H1 (cell line): ENCODE results near the gene CTSW. TPM values are rescaled to one million over a fixed set of nuclear protein-coding genes. Genes with fewer than 3 reads are reported as not detected.

Experiments
- CTCF ChIA-PET: fragments of 300-600 bp; sonication (Branson Sonifier 250); formaldehyde crosslinking; loops from one replicate; lab custom pipeline; 2021; ENCODE audit not compliant: partially characterized antibody; lab: Charles Lee
- POLR2A ChIA-PET: fragments of 300-600 bp; sonication (Branson Sonifier 250); formaldehyde crosslinking; loops from one replicate; lab custom pipeline; 2021; ENCODE audit warnings: inconsistent platforms; ENCODE audit not compliant: partially characterized antibody; lab: Charles Lee
- DNase-seq, 2 experiments: peaks; one replicate each; pipeline versions ENCODE4 v3.0.0 to v3.0.0-alpha.2; 2010 to 2022; ENCODE audit warnings: low spot score in 2 of 2, low read depth in 1 of 2, mixed read lengths in 1 of 2
- FAIRE-seq: peaks from 2 replicates; lab custom pipeline; 2011; peaks lifted over from hg19 to GRCh38; lab: Jason Lieb, UNC
- H2AFZ ChIP-seq: 2 replicates; pipeline ENCODE4 v1.8.1; 2012; ENCODE audit warnings: low read length, inconsistent platforms
- H2AK5ac ChIP-seq: 2 replicates; pipeline ENCODE4 v1.6.1; 2013; ENCODE audit warnings: low read depth, low read length
- H2BK120ac ChIP-seq: replicated peaks from 2 replicates; pipeline ENCODE3; 2013; ENCODE audit warnings: low read depth, low read length, inconsistent platforms
- H2BK12ac ChIP-seq: 2 replicates; pipeline ENCODE4 v1.6.1; 2013; ENCODE audit warnings: low read depth, low read length
- H2BK15ac ChIP-seq: 2 replicates; pipeline ENCODE4 v1.6.1; 2013; ENCODE audit warnings: low read length
- H2BK20ac ChIP-seq: 2 replicates; pipeline ENCODE4 v1.6.1; 2013; ENCODE audit warnings: low read length
- H2BK5ac ChIP-seq: 2 replicates; pipeline ENCODE4 v1.6.1; 2013; ENCODE audit warnings: low read depth, low read length
- H3K14ac ChIP-seq: 2 replicates; pipeline ENCODE4 v1.6.1; 2013; ENCODE audit warnings: inconsistent platforms; ENCODE audit not compliant: insufficient read length
- H3K18ac ChIP-seq: 2 replicates; pipeline ENCODE4 v1.6.1; 2013; ENCODE audit warnings: low read length; ENCODE audit errors: extremely low read depth
- H3K23ac ChIP-seq: 2 replicates; pipeline ENCODE4 v1.6.1; 2013; ENCODE audit warnings: inconsistent platforms; ENCODE audit not compliant: insufficient read length
- H3K23me2 ChIP-seq: 2 replicates; pipeline ENCODE4 v1.6.1; 2013; ENCODE audit warnings: low read depth, low read length
- H3K27ac ChIP-seq: 2 replicates; pipeline ENCODE4 v1.6.1; 2011; ENCODE audit warnings: low read depth, low read length, inconsistent platforms
- H3K27me3 ChIP-seq, 4 experiments: replicated peaks in 1 of 4; 1 replicate in 1 of 4; 2 replicates in 3 of 4; pipeline versions ENCODE4 v1.6.1 to v1.8.1; 2011 to 2013; ENCODE audit warnings: low read length in 3 of 4, mild to moderate bottlenecking in 3 of 4, inconsistent platforms in 2 of 4, mixed read lengths in 2 of 4, moderate library complexity in 1 of 4; ENCODE audit not compliant: control insufficient read depth in 3 of 4, insufficient read depth in 3 of 4; ENCODE audit errors: extremely low read depth in 1 of 4
- H3K36me3 ChIP-seq, 4 experiments: 2 replicates each; pipeline versions ENCODE4 v1.6.1 to v1.8.1; 2011 to 2013; ENCODE audit warnings: mild to moderate bottlenecking in 4 of 4, low read length in 3 of 4, moderate library complexity in 2 of 4, control low read depth in 1 of 4, inconsistent platforms in 1 of 4; ENCODE audit not compliant: insufficient read depth in 4 of 4, control insufficient read depth in 2 of 4
- H3K4ac ChIP-seq: replicated peaks from 2 replicates; pipeline ENCODE3; 2013; ENCODE audit warnings: low read length, low read depth, mixed read lengths, inconsistent platforms; ENCODE audit not compliant: insufficient read length
- H3K4me1 ChIP-seq, 4 experiments: replicated peaks in 1 of 4; 1 replicate in 1 of 4; 2 replicates in 3 of 4; pipeline versions ENCODE4 v1.6.1 to v1.8.1; 2011 to 2013; ENCODE audit warnings: low read length in 3 of 4, inconsistent platforms in 2 of 4, mixed read lengths in 1 of 4; ENCODE audit not compliant: insufficient read depth in 4 of 4, control insufficient read depth in 3 of 4
- H3K4me2 ChIP-seq, 2 experiments: 2 replicates each; pipeline versions ENCODE4 v1.6.1 to v1.8.1; 2011 to 2013; ENCODE audit warnings: low read depth in 2 of 2, low read length in 2 of 2, control low read depth in 1 of 2, inconsistent platforms in 1 of 2, mild to moderate bottlenecking in 1 of 2; ENCODE audit not compliant: insufficient read depth in 1 of 2
- H3K4me3 ChIP-seq, 4 experiments: fragments of 200-600, 300-600 bp in 1 of 4; sonication (generic), shearing (Covaris generic), sonication (Bioruptor Twin) in 1 of 4; 2 replicates each; pipeline versions ENCODE4 v1.5.1 to v1.8.1; 2011 to 2016; ENCODE audit warnings: low read length in 4 of 4, low read depth in 3 of 4, control low read depth in 2 of 4, inconsistent platforms in 2 of 4, mild to moderate bottlenecking in 2 of 4, mixed read lengths in 1 of 4, moderate library complexity in 1 of 4; ENCODE audit not compliant: insufficient read depth in 2 of 4; ENCODE audit errors: extremely low read depth in 1 of 4
- H3K56ac ChIP-seq: replicated peaks from 2 replicates; pipeline ENCODE3; 2013; ENCODE audit warnings: low read depth, mild to moderate bottlenecking, mixed read lengths, low read length, inconsistent platforms; ENCODE audit not compliant: insufficient read length
- H3K79me1 ChIP-seq: 2 replicates; pipeline ENCODE4 v1.6.1; 2013; ENCODE audit warnings: low read depth, low read length, control low read depth
- H3K79me2 ChIP-seq, 2 experiments: 2 replicates each; pipeline versions ENCODE4 v1.6.1 to v1.8.1; 2012 to 2013; ENCODE audit warnings: low read length in 2 of 2, mild to moderate bottlenecking in 2 of 2, inconsistent platforms in 1 of 2; ENCODE audit not compliant: insufficient read depth in 2 of 2, control insufficient read depth in 1 of 2
- H3K9ac ChIP-seq, 4 experiments: replicated peaks in 1 of 4; 1 replicate in 1 of 4; 2 replicates in 3 of 4; pipeline versions ENCODE4 v1.6.1 to v1.8.1; 2011 to 2013; ENCODE audit warnings: low read depth in 3 of 4, low read length in 3 of 4, control low read depth in 2 of 4, mild to moderate bottlenecking in 2 of 4, moderate library complexity in 2 of 4, inconsistent platforms in 1 of 4; ENCODE audit errors: extremely low read depth in 1 of 4
- H3K9me3 ChIP-seq, 2 experiments: 2 replicates each; pipeline versions ENCODE4 v1.6.1 to v1.8.1; 2012 to 2013; ENCODE audit warnings: mild to moderate bottlenecking in 2 of 2, moderate library complexity in 2 of 2, control low read depth in 1 of 2, inconsistent platforms in 1 of 2, low read depth in 1 of 2, low read length in 1 of 2, mixed read lengths in 1 of 2; ENCODE audit not compliant: insufficient read depth in 2 of 2
- H4K20me1 ChIP-seq, 2 experiments: replicated peaks in 1 of 2; 2 replicates each; pipeline versions ENCODE3 to v1.8.1; 2011 to 2013; ENCODE audit warnings: inconsistent platforms in 2 of 2, low read length in 2 of 2, mild to moderate bottlenecking in 1 of 2; ENCODE audit not compliant: insufficient read depth in 2 of 2, control insufficient read depth in 1 of 2
- H4K5ac ChIP-seq: 2 replicates; pipeline ENCODE4 v1.6.1; 2013; ENCODE audit warnings: low read length, low read depth, mixed read lengths, inconsistent platforms; ENCODE audit not compliant: insufficient read length
- H4K8ac ChIP-seq: 2 replicates; pipeline ENCODE4 v1.8.0; 2013; ENCODE audit warnings: mild to moderate bottlenecking, moderate library complexity, low read length, inconsistent platforms; ENCODE audit not compliant: insufficient read depth; ENCODE audit errors: extremely low read depth
- H4K91ac ChIP-seq: replicated peaks from 2 replicates; pipeline ENCODE3; 2013; ENCODE audit warnings: low read length, mixed read lengths, inconsistent platforms; ENCODE audit not compliant: insufficient read length
- BACH1 ChIP-seq: IDR thresholded peaks from 2 replicates; pipeline ENCODE4 v1.6.1; 2012; ENCODE audit warnings: low read length, improper control_type of control experiment
- EGR1 ChIP-seq: IDR thresholded peaks from 2 replicates; pipeline ENCODE4 v1.6.1; 2011; ENCODE audit warnings: low read depth, low read length, borderline replicate concordance
- HDAC2 ChIP-seq, 2 experiments: fragments of 300-600 bp in 1 of 2; sonication (generic) in 1 of 2; IDR thresholded peaks; 2 replicates each; pipeline ENCODE4 v1.6.1; 2011 to 2012; ENCODE audit warnings: low read depth in 2 of 2, low read length in 2 of 2, mild to moderate bottlenecking in 2 of 2, moderate library complexity in 2 of 2, borderline replicate concordance in 1 of 2, inconsistent platforms in 1 of 2
- POLR2AphosphoS5 ChIP-seq: IDR thresholded peaks from 2 replicates; pipeline ENCODE4 v1.6.1; 2011; ENCODE audit warnings: low read depth, low read length
- POU5F1 ChIP-seq: IDR thresholded peaks from 2 replicates; pipeline ENCODE4 v1.6.1; 2011; ENCODE audit warnings: low read depth, mild to moderate bottlenecking, low read length, moderate library complexity
- RBBP5 ChIP-seq: IDR thresholded peaks from 2 replicates; pipeline ENCODE4 v1.7.1; 2012; ENCODE audit warnings: low read depth, mild to moderate bottlenecking, inconsistent platforms, low read length, moderate library complexity, borderline replicate concordance
- TBP ChIP-seq: IDR thresholded peaks from 2 replicates; pipeline ENCODE4 v1.6.1; 2011; ENCODE audit warnings: low read depth, low read length, improper control_type of control experiment
- WGBS, 2 experiments: shearing (Covaris generic) in 1 of 2; methylation state at CpG; one replicate each; pipeline versions ENCODE4 v1.1.6 to v1.1.7; 2013 to 2015; ENCODE audit warnings: low lambda C conversion rate in 2 of 2, mixed read lengths in 2 of 2, inconsistent platforms in 1 of 2, low coverage in 1 of 2, missing lambda C conversion rate in 1 of 2; ENCODE audit not compliant: insufficient replicate concordance in 2 of 2, insufficient coverage in 1 of 2, insufficient read length in 1 of 2; ENCODE audit errors: extremely low coverage in 1 of 2, missing lambda C conversion rate in 1 of 2; 5-methylcytosine and 5-hydroxymethylcytosine counted together
- polyA plus RNA-seq, 7 experiments: library from polyadenylated mRNA; depleted of rRNA in 3 of 7; stranded (reverse) in 5 of 7; unstranded in 2 of 7; fragments of >200 nt in 5 of 7; fragments of 200-250 nt in 2 of 7; gene quantifications; 1 replicate in 5 of 7; 2 replicates in 1 of 7; 4 replicates in 1 of 7; pipeline versions ENCODE4 v1.2.1 to v1.2.3, GENCODE V29; 2011 to 2013; ENCODE audit warnings: missing spikeins in 2 of 7, mixed read lengths in 2 of 7
- total RNA-seq: library from RNA; stranded (reverse); fragmentation: NEBNext Ultra II Directional; extraction: Animal tissue kit (Norgen Biotek cat#: 25700); gene quantifications from 2 replicates; pipeline ENCODE4 v1.2.1, GENCODE V29; 2021
- TF ChIP-seq, protein P1 (sequence below): IDR thresholded peaks from 2 replicates; pipeline ENCODE4 v1.6.1; 2012; ENCODE audit warnings: low read length, inconsistent platforms

Gene CTSW
- total and polyA plus RNA-seq, 2 of the 8 experiments (the other 6 are each of a cell fraction or from before 2014, with no cell fraction given) = not detected

DNA sequence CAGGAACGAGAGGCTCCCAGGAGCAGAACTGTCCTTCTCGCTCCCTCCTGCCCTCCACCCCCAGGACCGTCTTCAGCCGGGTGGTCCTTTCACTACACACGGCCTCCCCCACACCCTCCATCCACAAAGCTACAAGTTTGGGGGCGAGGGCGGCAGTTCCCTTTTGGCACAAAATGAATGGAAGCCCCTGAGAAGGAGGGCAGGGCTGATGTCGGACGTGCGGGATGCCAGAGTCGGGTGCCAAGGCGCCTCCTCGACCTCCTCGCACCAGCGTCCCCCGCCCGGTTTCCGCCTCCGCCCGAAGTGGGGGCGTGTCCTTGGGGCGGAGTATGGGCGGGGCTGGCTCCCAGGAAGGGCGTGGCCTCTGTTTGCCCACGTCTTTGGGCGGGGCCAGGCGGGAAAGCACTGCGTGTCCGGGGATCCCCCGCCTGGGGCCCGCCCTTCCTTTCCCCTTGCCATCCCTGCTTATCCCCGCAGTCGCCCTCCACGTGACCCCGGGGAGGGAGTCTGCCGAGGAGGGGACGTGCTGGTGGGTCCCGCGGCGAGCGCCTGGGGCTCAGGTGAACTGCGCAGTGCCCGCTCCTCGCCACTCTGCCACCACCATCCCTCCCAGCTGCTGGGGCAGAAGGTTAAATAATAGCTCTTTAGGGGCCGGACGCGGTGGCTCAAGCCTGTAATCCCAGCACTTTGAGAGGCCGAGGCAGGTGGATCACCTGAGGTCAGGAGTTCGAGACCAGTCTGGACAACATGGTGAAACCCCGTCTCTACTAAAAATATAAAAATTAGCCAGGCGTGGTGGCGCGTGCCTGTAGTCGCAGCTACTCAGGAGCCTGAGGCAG lies 6.1 kb upstream of the CTSW start:
- POLR2A ChIA-PET = interaction anchor here (0.7 to 39.7 kb wide), 6 partner anchors 1 to 150 kb away, joined by 3 to 1071 read pairs (median 4); partner anchors contain the start of genes CCDC85B, CFL1, CTSW and EFEMP2
- 0 out of 2 replicates have a peak overlapping the region, but pooled peaks have one; percentile 28 for H2AFZ ChIP-seq
- 0 out of 4 replicates have a peak, but pooled peaks have one; percentile 21 to 65 for TF ChIP-seq HDAC2 (IDR thresholded peaks at IDR 0.05; ENCODE audit: borderline replicate concordance in 1 of 2, low read depth in 2 of 2, low read length in 2 of 2)
- TF ChIP-seq EGR1 = peak; percentile 57; the same call in 1 of the 2 replicates
- TF ChIP-seq TBP = peak; percentile 50; the same call in 1 of the 2 replicates
- TF ChIP-seq, protein P1, sequence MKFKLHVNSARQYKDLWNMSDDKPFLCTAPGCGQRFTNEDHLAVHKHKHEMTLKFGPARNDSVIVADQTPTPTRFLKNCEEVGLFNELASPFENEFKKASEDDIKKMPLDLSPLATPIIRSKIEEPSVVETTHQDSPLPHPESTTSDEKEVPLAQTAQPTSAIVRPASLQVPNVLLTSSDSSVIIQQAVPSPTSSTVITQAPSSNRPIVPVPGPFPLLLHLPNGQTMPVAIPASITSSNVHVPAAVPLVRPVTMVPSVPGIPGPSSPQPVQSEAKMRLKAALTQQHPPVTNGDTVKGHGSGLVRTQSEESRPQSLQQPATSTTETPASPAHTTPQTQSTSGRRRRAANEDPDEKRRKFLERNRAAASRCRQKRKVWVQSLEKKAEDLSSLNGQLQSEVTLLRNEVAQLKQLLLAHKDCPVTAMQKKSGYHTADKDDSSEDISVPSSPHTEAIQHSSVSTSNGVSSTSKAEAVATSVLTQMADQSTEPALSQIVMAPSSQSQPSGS = 0 out of 2 replicates have a peak, but pooled peaks have one; percentile 15
- peak; percentile 73 for TF ChIP-seq BACH1
- TF ChIP-seq POLR2AphosphoS5 = 0 out of 2 replicates have a peak, but pooled peaks have one; percentile 22
- no peak for TF ChIP-seq POU5F1
- peak; percentile 66 for TF ChIP-seq RBBP5

More for the DNA sequence above, 6.1 kb upstream of the CTSW start:
- peak overlapping the region; percentile 83 to 90 for H3K4me2 ChIP-seq
- no peak overlapping the region for H2BK20ac ChIP-seq
- H2BK12ac ChIP-seq = no peak overlapping the region
- H3K23ac ChIP-seq = no peak overlapping the region
- H3K9me3 ChIP-seq = no peaks in the 10 kb centered on the region
- no peaks in the 10 kb centered on the region for H3K79me1 ChIP-seq
- no peak overlapping the region for H2BK120ac ChIP-seq
- peaks cover 0 to 2% of the 10 kb centered on the region in 2 experiments for H4K20me1 ChIP-seq
- no peak overlapping the region for H3K27ac ChIP-seq
- no peak overlapping the region for H3K14ac ChIP-seq
- H3K36me3 ChIP-seq = no peaks in the 10 kb centered on the region
- peak overlapping the region; percentile 57 for H4K5ac ChIP-seq
- H3K56ac ChIP-seq = peak overlapping the region; percentile 77
- CTCF ChIA-PET = interaction anchor here (1.0 to 8.9 kb wide), 6 partner anchors 12 to 162 kb away, joined by 3 to 210 read pairs (median 11); partner anchors contain the start of genes CCDC85B, FIBP and KAT5
- WGBS, 2 experiments = 15% methylated on average over 46 of the region's 54 CpGs; no CpG with 5 or more reads in 1 of the 2 experiments
- DNase-seq (peak; percentile 84 to 100), FAIRE-seq (peak; percentile 24)
- peak overlapping the region; percentile 7; the same call in 1 of the 2 replicates for H3K18ac ChIP-seq
- H3K9ac ChIP-seq = no peak overlapping the region
- H3K4me1 ChIP-seq = peaks cover 0 to 8% (median under 1%) of the 10 kb centered on the region in 4 experiments; a peak in 4 of 7 replicates
- H3K4ac ChIP-seq = no peak overlapping the region
- H3K79me2 ChIP-seq = no peaks in the 10 kb centered on the region
- peak overlapping the region; percentile 71; the same call in 1 of the 2 replicates for H4K8ac ChIP-seq
- peaks cover 5% of the 10 kb centered on the region; the same call in 1 of the 2 replicates for H3K23me2 ChIP-seq
- H2AK5ac ChIP-seq = no peak overlapping the region
- no peak overlapping the region for H2BK15ac ChIP-seq
- peaks cover 0 to 35% (median 14%) of the 10 kb centered on the region in 4 experiments; a peak in 4 of 7 replicates for H3K27me3 ChIP-seq
- H4K91ac ChIP-seq = peak overlapping the region; percentile 34
- H2BK5ac ChIP-seq = no peak overlapping the region
- peak overlapping the region; percentile 49 to 77 (median 68) for H3K4me3 ChIP-seq
